Femur (tissue), 1 donor: ENCODE measurements around the gene ACP6.
"Not testable (repeated sequence)": the region's sequence is repeated elsewhere in the genome, so short reads cannot be mapped to it uniquely, and the experiment has no call there.

Experiments
- DNase-seq: peaks from one replicate; pipeline ENCODE4 v3.0.0-alpha.2; 2017

The ACP6 gene

DNA sequence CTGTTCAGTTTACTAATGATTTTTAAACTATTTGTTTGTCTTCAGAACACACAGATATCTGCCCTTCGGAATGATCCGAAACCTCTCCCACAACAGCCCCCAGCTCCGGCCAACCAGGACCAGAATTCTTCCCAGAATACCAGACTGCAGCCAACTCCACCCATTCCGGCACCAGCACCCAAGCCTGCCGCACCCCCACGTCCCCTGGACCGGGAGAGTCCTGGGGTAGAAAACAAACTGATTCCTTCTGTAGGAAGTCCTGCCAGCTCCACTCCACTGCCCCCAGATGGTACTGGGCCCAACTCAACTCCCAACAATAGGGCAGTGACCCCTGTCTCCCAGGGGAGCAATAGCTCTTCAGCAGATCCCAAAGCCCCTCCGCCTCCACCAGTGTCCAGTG lies 51.6 kb downstream of the ACP6 start:
- no peak for DNase-seq

DNA sequence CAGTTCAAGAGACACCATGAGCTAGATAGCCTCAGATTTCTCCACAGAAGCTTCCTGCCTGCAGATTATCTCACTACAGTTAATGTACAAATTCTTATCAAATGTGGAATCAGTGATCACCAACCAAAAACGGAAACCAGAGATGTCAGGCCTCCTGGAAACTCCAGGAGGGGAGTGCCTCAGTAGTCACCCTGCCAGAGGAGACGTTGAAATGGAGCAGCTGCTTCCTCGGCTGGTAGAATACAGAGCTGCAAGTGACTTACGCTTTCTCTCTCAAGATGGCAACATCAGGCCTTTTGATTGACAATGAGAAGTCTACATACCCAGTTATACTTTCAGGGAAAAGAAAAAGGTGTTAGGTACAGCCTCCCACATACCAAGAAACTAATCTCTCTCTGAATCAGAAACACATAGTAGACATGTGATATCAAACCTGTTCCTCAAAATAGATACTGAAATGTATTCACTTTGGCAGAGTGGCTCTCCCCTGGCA lies 52.2 kb downstream of the ACP6 start:
- no peak for DNase-seq

DNA sequence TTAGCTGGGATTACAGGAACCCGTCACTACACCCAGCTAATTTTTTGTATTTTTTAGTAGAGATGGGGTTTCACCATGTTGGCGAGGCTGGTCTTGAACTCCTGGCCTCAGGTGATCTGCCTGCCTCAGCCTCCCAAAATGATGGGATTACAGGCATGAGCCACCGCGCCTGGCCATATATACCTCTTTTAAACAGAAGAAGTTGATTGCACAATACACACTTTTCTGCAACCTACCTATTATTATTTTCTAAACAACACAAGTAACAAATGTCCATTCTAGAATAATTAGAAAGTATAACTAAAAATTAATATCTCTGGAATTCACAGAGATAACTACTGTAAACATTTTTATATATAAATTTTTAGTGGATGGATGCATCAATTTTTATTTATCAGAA lies 55.4 kb downstream of the ACP6 start:
- not testable (repeated sequence) for DNase-seq

DNA sequence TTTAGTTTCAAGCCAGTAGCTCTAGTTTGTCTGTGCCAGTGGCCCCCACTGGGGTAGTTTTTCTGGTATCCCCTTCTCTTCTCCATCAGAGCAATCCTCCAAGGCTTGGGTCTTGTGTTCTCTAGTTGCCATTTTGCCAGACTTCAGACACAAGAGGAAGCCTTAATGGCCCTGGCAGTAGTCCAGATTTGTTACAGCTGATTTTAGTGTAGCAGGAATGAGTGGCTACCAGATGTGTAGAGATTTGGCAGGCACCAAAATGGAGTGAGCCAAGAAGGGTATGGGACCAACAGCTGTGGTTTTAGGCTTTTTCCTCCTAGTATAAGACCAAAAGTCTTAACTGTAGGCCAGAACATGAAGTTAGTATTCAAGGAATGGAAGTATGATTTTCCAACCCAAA lies 56.8 kb downstream of the ACP6 start:
- peak; percentile 52 for DNase-seq

DNA sequence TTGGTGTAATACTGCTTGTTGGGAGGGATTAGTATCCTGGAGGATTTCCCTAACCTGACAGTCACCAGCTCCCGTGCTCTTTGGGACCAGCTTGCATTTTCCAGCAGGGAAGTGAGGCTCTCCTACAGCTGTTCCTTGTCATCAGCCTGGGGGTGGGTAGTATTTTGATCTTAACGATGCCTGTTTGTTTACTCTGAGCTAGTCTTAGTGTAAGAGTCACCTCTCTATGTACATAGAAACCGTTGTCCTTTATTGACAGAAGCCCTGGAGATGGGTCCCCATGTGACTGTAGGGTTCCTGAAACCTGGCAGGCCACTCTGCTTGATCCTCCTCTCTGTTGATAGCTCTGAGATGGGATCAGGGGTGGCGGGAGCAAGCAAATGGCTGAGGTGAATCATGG lies 58.0 kb downstream of the ACP6 start:
- no peak for DNase-seq

DNA sequence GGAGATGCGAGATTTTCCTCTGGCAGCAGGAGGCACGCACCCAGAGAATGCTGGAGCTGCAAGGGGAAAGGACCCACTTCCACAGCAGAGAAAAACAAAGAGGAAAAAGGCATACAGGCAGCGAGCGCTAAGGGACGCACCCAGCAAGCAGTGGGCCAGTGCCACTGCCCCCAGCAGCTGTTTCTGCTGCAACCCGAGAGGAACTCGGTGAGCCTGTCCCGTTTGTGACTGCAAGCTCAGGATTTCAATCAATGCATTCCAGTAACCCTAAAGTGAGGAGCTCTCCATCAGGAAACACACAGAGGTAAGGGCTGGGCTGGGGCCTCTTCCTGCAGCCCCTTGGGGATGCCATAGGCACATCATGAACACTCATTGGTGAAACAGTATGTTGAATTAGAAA lies 58.7 kb downstream of the ACP6 start:
- no peak for DNase-seq

DNA sequence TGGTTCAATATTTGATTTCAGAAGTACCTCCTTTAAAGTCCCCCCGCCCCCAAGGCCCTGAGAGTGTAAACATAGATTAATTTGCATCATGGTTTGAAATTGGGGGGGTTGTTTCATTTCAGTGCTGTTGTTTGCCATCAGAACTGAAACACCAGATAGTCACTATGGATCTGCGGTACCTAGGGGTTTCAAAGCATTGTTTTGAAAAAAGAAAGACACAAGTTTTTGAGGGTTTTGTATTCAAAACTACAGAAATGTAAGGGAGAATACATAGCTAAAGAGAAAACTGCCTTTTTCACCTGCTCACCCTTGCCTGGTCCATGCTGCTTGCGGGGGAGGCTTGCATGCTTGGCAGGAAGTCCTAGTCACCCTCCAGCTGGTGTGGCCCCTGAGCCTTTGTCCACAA lies 59.3 kb downstream of the ACP6 start:
- no peak for DNase-seq

DNA sequence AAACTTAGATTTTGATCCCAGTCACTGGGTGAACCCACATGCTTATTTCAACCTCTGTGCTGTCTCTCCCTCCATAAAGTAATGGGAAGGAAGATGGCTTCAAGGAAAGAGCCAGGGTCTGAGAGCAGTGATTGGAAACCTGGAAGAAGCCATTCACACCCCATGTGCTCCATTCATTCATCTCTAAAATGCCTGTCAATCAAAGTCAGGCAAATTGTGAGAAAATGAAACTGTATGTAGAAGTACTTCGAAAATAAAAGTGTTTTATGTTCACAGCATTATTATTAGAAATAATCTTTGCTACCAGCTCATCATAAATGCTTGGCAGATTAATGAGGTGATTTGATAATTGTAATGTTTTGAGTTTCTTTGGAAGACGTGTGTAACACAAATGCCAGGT lies 61.0 kb downstream of the ACP6 start:
- DNase-seq: no peak

DNA sequence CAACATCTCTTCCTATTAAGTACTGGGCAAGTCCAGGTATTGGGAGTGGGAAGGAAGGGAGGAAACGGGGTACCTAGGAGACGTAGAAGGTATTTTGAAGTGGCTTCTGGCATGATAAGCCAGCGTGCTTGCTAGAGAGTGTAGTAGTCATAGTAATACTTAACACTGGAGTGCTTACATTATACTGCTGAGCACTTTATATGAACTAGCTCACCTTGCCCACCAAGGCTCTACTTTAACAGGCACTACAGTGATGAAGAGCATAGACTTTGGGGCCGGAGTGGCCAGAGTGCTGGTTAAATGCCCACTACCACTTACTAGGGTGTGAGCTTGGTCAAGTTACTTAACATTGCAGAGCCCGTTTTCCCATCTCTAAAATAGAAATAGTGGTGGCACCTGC lies 61.7 kb downstream of the ACP6 start:
- DNase-seq: no peak

DNA sequence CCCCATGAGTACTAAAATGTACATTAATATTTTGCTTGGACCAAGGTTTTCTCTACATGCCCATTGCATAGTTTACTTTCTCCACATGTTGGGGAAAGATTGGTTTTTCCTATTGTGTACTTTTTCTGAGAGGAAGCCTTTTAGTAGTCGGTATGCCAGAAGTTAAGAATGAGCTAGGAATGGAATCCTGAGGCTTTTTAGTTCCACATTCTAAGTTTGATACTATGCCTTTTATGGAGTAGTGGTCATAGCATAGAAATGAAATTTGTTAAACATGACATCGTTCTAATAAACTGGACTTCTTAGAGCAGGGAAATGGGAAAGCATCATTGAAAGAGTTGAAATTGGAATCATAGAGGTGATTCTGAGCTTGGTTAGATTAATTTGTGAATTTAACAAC lies 64.7 kb downstream of the ACP6 start:
- no peak for DNase-seq

DNA sequence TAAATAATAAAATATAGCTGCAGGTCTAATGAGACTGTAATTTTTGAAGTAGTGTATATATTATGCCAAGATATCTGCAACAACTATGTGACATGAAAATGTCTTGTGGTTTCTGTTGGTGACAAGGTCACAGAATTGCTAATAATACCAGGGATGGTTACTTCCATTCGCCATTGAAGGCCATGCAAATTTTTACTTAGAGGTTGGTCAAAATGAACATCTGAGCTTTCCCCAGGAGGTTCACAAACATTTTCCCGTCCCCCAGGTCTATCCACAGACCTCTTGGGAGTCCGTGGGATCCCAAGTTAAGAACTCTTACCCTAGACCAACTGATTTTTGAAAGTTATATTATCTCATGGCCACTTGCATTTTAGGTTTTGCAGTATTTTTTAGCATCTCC lies 66.3 kb downstream of the ACP6 start:
- DNase-seq: no peak

DNA sequence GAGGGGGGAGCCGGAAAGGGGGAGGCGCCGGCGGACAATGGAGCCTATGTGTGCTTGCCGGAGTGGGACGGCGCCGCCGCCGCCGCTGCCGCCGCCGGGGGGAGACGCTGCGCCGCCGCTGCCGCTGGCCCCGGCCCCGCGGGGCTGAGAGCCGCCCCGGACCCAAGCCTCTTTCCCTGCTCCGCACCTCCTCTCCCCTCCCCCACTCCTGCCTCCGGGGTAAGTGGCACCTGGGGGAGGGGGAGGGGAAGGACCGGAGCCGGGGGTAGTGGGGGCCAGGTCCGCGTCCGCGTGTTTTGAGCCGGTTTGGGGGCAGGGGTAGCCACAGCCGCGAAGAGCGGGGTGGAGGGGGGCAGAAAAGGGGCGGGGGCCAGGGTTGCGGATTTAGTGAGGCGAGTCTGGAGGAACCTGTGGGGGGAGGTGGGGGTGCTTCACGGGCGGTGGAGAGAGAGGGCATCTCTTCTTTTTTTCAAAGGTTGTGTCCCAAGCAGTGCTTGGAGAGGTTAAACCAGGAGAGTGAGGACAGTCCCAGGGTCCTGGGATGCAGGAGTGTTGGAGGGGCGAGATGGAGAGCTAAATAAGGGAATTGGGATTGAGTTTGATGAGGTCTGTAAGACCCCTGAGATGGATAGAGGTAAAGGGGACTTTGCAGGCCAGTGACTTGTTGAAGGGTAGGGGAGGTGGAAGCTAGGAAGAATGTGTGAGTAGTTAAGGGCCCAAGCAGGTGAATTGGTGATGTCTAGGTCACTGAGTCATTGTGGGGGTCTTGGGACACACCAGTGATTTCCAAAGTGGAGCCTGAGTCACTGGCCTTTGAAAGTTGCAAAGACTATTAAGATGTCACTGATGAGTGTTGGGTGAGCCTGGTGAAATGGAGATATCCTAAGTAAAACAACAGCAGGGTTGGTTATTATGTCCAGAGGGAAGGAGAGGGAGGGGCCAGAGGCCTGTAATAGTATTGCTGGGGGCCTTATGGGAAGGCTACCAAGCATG lies 69.9 kb downstream of the ACP6 start:
- no peak for DNase-seq

DNA sequence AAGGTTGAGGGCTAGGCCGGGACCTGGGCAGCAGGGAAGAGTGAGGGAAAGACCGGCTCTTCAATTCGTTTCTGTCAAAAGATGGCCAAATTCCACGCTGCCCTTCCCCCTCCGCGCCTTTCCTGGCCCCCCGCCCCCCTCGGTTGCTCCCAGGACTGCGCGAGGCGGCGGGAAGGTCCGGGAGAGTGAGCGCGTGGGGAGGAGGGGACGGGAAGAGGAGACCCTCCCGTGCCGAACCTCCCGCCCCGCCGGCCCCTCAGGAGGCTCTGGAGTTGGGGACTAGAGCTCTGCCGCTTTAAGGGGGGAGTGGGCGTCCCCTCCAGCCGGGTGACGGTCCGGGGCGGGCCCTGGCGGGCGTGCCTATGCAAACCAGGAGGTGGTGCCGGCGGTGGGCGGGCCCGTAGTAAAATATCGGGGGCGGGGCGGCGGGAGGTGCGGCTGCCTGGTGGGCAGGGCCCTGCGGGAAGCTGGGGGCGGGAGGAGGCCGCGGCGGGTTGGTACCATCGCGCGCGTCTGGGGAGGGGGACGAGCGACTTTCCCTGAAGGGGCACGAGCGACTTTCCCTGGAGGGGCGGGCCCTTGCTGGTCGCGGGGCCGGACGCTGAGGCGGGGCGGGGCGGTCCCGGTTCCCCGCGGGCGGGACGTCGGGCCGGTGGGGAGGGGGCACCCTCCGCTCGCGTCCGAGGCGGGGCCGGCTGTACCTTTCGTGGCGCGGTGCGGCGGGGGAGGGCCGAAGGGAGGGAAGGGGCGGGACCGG lies 70.8 kb downstream of the ACP6 start:
- DNase-seq: peak; percentile 99

DNA sequence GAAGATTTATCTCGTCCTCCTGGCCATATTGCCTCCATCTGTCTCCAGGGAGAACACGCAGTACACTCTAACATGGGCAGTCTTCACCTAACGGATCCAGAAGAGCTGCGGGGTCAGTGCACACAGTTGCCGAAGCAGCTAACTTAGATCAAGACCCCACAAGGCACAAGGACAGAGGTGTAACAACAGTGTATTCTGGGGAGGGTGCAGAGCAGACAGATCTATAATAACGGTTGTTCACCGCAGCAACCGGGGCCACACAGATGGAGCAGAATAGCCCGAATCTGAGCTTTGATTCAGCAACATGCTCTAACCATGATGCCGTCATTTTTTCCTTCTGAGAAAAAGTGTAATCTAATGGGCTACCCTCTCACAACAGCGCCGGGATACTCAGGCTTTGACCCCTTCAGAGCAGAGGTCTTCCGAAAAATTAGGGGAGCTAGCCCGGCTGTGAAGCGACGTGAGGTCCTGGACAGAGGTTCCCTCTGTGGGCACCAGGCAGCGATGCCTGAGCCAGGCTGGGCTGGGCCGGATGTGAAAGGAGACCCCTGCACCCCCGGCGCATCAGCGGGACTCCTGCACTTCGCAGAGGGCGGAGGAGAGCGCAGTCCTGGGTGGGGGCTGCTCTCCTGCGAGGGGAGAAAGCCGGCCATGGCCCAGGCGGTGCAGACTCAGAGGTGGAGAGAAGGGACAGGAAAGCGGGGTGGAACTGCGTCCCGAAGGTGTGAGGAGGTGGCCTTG lies 71.5 kb downstream of the ACP6 start:
- DNase-seq: peak; percentile 79

DNA sequence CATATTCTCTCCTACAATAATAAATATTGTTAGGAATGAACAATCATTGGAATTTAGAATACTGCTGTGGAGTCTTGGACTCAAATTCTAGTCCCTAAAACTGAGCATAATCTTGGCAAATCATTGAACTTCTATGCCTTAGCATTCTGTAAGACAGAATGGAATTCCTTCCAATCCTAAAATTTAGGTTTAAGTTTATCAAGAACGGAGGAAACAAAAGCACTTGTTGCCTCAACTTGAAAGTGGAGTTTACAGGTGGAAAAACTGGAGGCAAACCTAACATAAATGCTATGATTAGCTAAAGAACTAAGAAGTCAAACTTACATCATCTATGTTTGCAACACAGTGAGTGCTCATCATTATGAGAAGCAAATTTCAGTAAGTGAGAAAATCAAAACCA lies 73.3 kb downstream of the ACP6 start:
- no peak for DNase-seq
